ENCODE measurements around the gene BNIP3.

- no peak for TF ChIP-seq POLR2A (IDR thresholded peaks at IDR 0.05)
- TF ChIP-seq CTCF (IDR thresholded peaks at IDR 0.05): no peak
Observed at GRCh38 chr10:131960631-131961046, 21.1 kb downstream of the BNIP3 start.

Data from testis (tissue), 2 donors.